K562 (cell line): ENCODE results near the gene DMWD. TPM values are rescaled to one million over a fixed set of nuclear protein-coding genes. Genes with fewer than 3 reads are reported as not detected.
A peak's percentile ranks its signal among the peaks of the same experiment; 100 is the strongest.

Source experiments
- ATAC-seq: fragments of 200-7000 bp; cut with Tn5 transposase; 3 replicates; pipeline ENCODE4 v1.9.1; 2020; ENCODE audit warnings: moderate library complexity
- BruUV-seq: library from RNA; stranded (reverse); fragments of 400-500 nt; replicated peaks from 2 replicates; lab custom pipeline; 2021; lab: Mats Ljungman, UMichigan
- CTCF ChIA-PET: fragments of 300-600 bp; formaldehyde crosslinking; extraction: SDS; loops from one replicate; lab custom pipeline; 2021; ENCODE audit warnings: low intra/inter-chr PET ratio; lab: Yijun Ruan, JAX
- POLR2A ChIA-PET: fragments of 300-600, 350-650 bp; sonication (Branson Sonifier 250); formaldehyde crosslinking; extraction: SDS; loops from one replicate; lab custom pipeline; 2021; ENCODE audit warnings: antibody characterized with exemption, inconsistent platforms; lab: Yijun Ruan, JAX
- DNase-seq, 4 experiments: peaks; one replicate each; pipeline versions ENCODE4 v3.0.0 to v3.0.0-alpha.2; 2011 to 2018; ENCODE audit warnings: low spot score in 3 of 4, mixed read lengths in 3 of 4; ENCODE audit errors: extremely low read depth in 1 of 4
- FAIRE-seq: peaks from 2 replicates; lab custom pipeline; 2011; peaks lifted over from hg19 to GRCh38; lab: Jason Lieb, UNC
- H2AFZ ChIP-seq: 2 replicates; pipeline ENCODE4 v1.6.0; 2011; ENCODE audit warnings: low read depth, low read length, control low read depth, inconsistent platforms
- H3K27ac ChIP-seq: fragments of 200-600 bp; 3 replicates; pipeline ENCODE4 v1.8.0; 2011; ENCODE audit warnings: low read depth, mild to moderate bottlenecking, control low read depth, inconsistent platforms, low read length, moderate library complexity, mixed read lengths; ENCODE audit errors: extremely low read depth
- H3K27me3 ChIP-seq, 2 experiments: fragments of 300-600 bp in 1 of 2; 2 replicates in 1 of 2; 3 replicates in 1 of 2; pipeline versions ENCODE4 v1.6.0 to v1.8.0; 2011; ENCODE audit warnings: inconsistent platforms in 2 of 2, low read length in 2 of 2, mild to moderate bottlenecking in 1 of 2, mixed read lengths in 1 of 2, moderate library complexity in 1 of 2; ENCODE audit not compliant: control insufficient read depth in 2 of 2, insufficient read depth in 2 of 2
- H3K36me3 ChIP-seq: fragments of 300-600 bp; 3 replicates; pipeline ENCODE4 v1.8.0; 2011; ENCODE audit warnings: mild to moderate bottlenecking, low read length, inconsistent platforms; ENCODE audit not compliant: control insufficient read depth, insufficient read depth
- H3K4me1 ChIP-seq, 2 experiments: fragments of 200-600 bp in 1 of 2; replicated peaks in 1 of 2; 2 replicates in 1 of 2; 3 replicates in 1 of 2; pipeline versions ENCODE4 v1.5.1 to v1.8.0; 2011; ENCODE audit warnings: inconsistent platforms in 2 of 2, low read length in 2 of 2, mild to moderate bottlenecking in 1 of 2, mixed read lengths in 1 of 2, moderate library complexity in 1 of 2; ENCODE audit not compliant: control insufficient read depth in 2 of 2, insufficient read depth in 2 of 2
- H3K4me2 ChIP-seq: 2 replicates; pipeline ENCODE4 v1.6.1; 2011; ENCODE audit warnings: low read length, control low read depth, inconsistent platforms, mixed read lengths; ENCODE audit not compliant: insufficient read depth
- H3K4me3 ChIP-seq: fragments of 200-600 bp; sonication (generic), shearing (Covaris generic); 2 replicates; pipeline ENCODE4 v1.5.1; 2016; ENCODE audit warnings: control low read depth, inconsistent platforms
- H3K79me2 ChIP-seq: fragments of 200-600 bp; 3 replicates; pipeline ENCODE4 v1.8.0; 2011; ENCODE audit warnings: low read length, inconsistent platforms; ENCODE audit not compliant: control insufficient read depth, insufficient read depth
- H3K9ac ChIP-seq, 2 experiments: 2 replicates each; pipeline versions ENCODE4 v1.6.0 to v1.6.1; 2011; ENCODE audit warnings: low read depth in 2 of 2, low read length in 2 of 2, control low read depth in 1 of 2, inconsistent platforms in 1 of 2, mild to moderate bottlenecking in 1 of 2, mixed read lengths in 1 of 2; ENCODE audit not compliant: insufficient read depth in 1 of 2
- H3K9me1 ChIP-seq: one replicate; pipeline ENCODE4 v1.6.0; 2011; ENCODE audit warnings: inconsistent platforms, mild to moderate bottlenecking, low read length, moderate library complexity; ENCODE audit not compliant: control insufficient read depth, insufficient read depth
- H3K9me3 ChIP-seq: replicated peaks from 2 replicates; pipeline ENCODE4 v1.5.1; 2011; ENCODE audit warnings: low read depth, low read length, inconsistent platforms; ENCODE audit not compliant: control insufficient read depth, insufficient read depth
- H4K20me1 ChIP-seq: replicated peaks from 2 replicates; pipeline ENCODE4 v1.6.1; 2011; ENCODE audit warnings: low read length, inconsistent platforms, mixed read lengths; ENCODE audit not compliant: control insufficient read depth, insufficient read depth
- HNRNPK ChIP-seq: fragments of 200-400 bp; formaldehyde crosslinking; IDR thresholded peaks from one replicate; pipeline ENCODE4 v1.6.1; 2018; ENCODE audit warnings: mild to moderate bottlenecking, low read depth, low read length; ENCODE audit not compliant: poor library complexity, severe bottlenecking
- POLR2A ChIP-seq: fragments of 450-650 bp; conservative IDR thresholded peaks from 2 replicates; pipeline ENCODE4 v1.6.1; 2016
- POLR2G ChIP-seq: fragments of 200-400 bp; formaldehyde crosslinking; IDR thresholded peaks from 2 replicates; pipeline ENCODE4 v1.6.1; 2017; ENCODE audit warnings: low read depth, mild to moderate bottlenecking, antibody characterized with exemption, low read length, moderate library complexity
- SMARCE1 ChIP-seq: fragments of 450-650 bp; IDR thresholded peaks from 2 replicates; pipeline ENCODE4 v1.7.1; 2016; ENCODE audit warnings: mild to moderate bottlenecking
- SUPT5H ChIP-seq: fragments of 450-650 bp; IDR thresholded peaks from 2 replicates; pipeline ENCODE4 v1.6.1; 2016
- WGBS: fragments of 100-300 bp; shearing (Covaris generic); methylation state at CpG from one replicate; pipeline ENCODE4 v1.1.6; 2016; ENCODE audit warnings: low coverage, mixed read lengths; ENCODE audit not compliant: insufficient coverage; ENCODE audit errors: missing lambda C conversion rate; 5-methylcytosine and 5-hydroxymethylcytosine counted together
- in situ Hi-C: fragments of 300-500 bp; cut with MboI; formaldehyde crosslinking; loops from 4 replicates; pipeline ENCODE4 v1.15.0; 2018; ENCODE audit warnings: inconsistent platforms, mixed read lengths
- intact Hi-C: fragments of 100-400 bp; cut with micrococcal nuclease; formaldehyde crosslinking; loops from 2 replicates; pipeline ENCODE4 v1.14.2; 2022
- polyA plus RNA-seq, 8 experiments: library from polyadenylated mRNA; depleted of rRNA in 4 of 8; stranded (reverse) in 5 of 8; unstranded in 3 of 8; fragments of >200 nt; fragmentation: Nextera tagmentation in 2 of 8; fragmentation: Illumina TruSeq in 1 of 8; extraction: Ambion mirVana in 2 of 8; extraction: Trizol in 1 of 8; gene quantifications; 2 replicates each; pipeline versions ENCODE4 v1.2.1 to v1.2.3, GENCODE V29; 2011 to 2014; ENCODE audit warnings: inconsistent platforms in 1 of 8, missing spikeins in 1 of 8
- total RNA-seq, 7 experiments: library from RNA; depleted of rRNA in 6 of 7; stranded (reverse); fragments of >200 nt in 6 of 7; fragmentation: Illumina TruSeq in 2 of 7; extraction: Trizol in 2 of 7; gene quantifications; 2 replicates each; pipeline versions ENCODE4 v1.2.1 to v1.2.3, GENCODE V29; 2011 to 2021; ENCODE audit warnings: low replicate concordance in 1 of 7

The DMWD gene
- total and polyA plus RNA-seq, 9 of the 15 experiments (the other 6 are each of a cell fraction or from before 2014, with no cell fraction given) = 4.7 to 54.6 (median 19.0) TPM

DNA sequence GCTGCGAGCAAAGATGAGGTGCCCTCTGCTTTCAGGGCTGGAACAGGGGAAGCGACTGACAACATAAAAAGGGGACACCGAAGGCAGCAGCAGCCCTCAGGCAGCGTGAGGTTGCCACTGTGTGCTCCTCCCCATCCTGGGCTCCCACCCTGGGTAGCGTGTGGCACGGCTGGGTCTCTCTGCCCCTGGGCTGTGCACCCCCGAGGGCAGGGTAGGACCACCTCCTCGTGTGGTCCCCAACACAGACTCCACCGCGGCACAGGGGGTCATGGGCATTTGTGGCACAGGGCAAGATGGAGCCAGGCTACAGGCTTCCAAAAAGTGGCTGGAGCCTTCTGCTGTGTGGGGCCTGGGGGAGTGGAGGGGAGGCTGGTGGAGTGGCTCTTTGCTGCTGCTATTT lies 28.9 kb upstream of the DMWD start:
- intact Hi-C loops (no loop called here), in situ Hi-C loops (no loop called here)
- H3K36me3 ChIP-seq = peaks cover 68% of the 10 kb centered on the region; the same call in 2 of the 3 replicates
- no peak overlapping the region for H2AFZ ChIP-seq
- no peak overlapping the region for H3K9ac ChIP-seq
- FAIRE-seq (no peak), DNase-seq (no peak), ATAC-seq (no peak)
- 73% methylated on average over 10 of the region's 10 CpGs for WGBS
- H4K20me1 ChIP-seq = peaks cover 13% of the 10 kb centered on the region; the same call in 1 of the 2 replicates
- no peak overlapping the region for H3K4me2 ChIP-seq
- no peaks in the 10 kb centered on the region for H3K79me2 ChIP-seq
- CTCF ChIA-PET = interaction anchor here (0.7 kb wide), 1 partner anchor 443 kb away, joined by 3 read pairs; no protein-coding TSS in a partner anchor
- no peak overlapping the region for H3K4me3 ChIP-seq
- H3K27ac ChIP-seq = no peak overlapping the region
- TF ChIP-seq SUPT5H (peak; percentile 25; the same call in 1 of the 2 replicates), POLR2A (peak; percentile 41), HNRNPK (no peak), POLR2G (peak; percentile 54)
- H3K4me1 ChIP-seq = peaks cover 0 to 27% of the 10 kb centered on the region in 2 experiments; a peak in 3 of 5 replicates
- BruUV-seq = no TSS peak
- POLR2A ChIA-PET = interaction anchor here (0.6 to 1.0 kb wide), 2 partner anchors 8 to 16 kb away, joined by 3 to 4 read pairs; no protein-coding TSS in a partner anchor
- no peaks in the 10 kb centered on the region for H3K9me3 ChIP-seq
- peaks cover 5% of the 10 kb centered on the region for H3K9me1 ChIP-seq
- H3K27me3 ChIP-seq = no peaks in the 10 kb centered on the region

DNA sequence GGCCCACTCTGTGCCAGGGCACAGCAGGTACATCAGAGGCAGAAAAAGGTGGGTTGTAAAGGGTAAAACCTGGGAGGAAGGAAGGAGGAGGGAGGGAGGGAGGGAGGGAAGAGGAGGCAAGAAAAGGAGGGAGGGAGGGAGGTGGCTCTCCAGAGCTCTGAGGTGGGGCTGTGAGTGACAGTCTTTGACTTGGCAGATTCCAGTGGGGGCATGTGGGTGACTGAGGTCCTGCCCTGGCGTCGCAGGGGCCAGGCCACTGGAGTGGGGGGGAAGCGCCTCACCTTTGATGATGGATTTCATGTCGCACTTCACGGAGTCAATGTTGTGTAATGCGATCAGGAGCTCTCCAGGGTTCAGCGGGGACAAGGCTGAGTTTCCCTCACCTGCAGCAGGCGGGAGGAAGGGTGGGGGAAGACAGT lies 28.5 kb upstream of the DMWD start:
- no TSS peak for BruUV-seq
- no peaks in the 10 kb centered on the region for H3K9me3 ChIP-seq
- no peak overlapping the region for H3K9ac ChIP-seq
- CTCF ChIA-PET = no interaction called here
- H3K27me3 ChIP-seq = no peaks in the 10 kb centered on the region
- peaks cover 67% of the 10 kb centered on the region; the same call in 2 of the 3 replicates for H3K36me3 ChIP-seq
- in situ Hi-C loops (no loop called here), intact Hi-C loops (no loop called here)
- no peak overlapping the region for H2AFZ ChIP-seq
- H3K79me2 ChIP-seq = no peaks in the 10 kb centered on the region
- peaks cover 5% of the 10 kb centered on the region for H3K9me1 ChIP-seq
- no peak overlapping the region for H3K4me3 ChIP-seq
- H3K4me2 ChIP-seq = no peak overlapping the region
- no peak overlapping the region for H3K27ac ChIP-seq
- ATAC-seq = no peak
- POLR2A ChIA-PET = interaction anchor here (0.6 to 1.4 kb wide), 5 partner anchors 9 to 65 kb away, joined by 3 to 5 read pairs (median 3); partner anchors contain the start of gene IRF2BP1
- peaks cover 13% of the 10 kb centered on the region; the same call in 1 of the 2 replicates for H4K20me1 ChIP-seq
- peaks cover 0 to 32% of the 10 kb centered on the region in 2 experiments; a peak in 3 of 5 replicates for H3K4me1 ChIP-seq
- no peak for FAIRE-seq
- no peak for DNase-seq
- 92% methylated on average over 4 of the region's 8 CpGs for WGBS
- TF ChIP-seq SMARCE1 = no peak
